Erythroblast (primary cell): ENCODE data around the gene ADPRM.
"Not testable (repeated sequence)": the region's sequence is repeated elsewhere in the genome, so short reads cannot be mapped to it uniquely, and the experiment has no call there.

Experiments used
- GATA1 ChIP-seq: IDR thresholded peaks from 2 replicates; pipeline ENCODE4 v1.6.1; 2011; ENCODE audit warnings: low read depth, mild to moderate bottlenecking, control low read depth, low read length, moderate library complexity
- POLR2A ChIP-seq: IDR thresholded peaks from 2 replicates; pipeline ENCODE4 v1.6.1; 2011; ENCODE audit warnings: mild to moderate bottlenecking, low read length

GRCh38 chr17:10730247-10730646 is 32.9 kb downstream of the ADPRM start:
- not testable (repeated sequence) for TF ChIP-seq POLR2A, GATA1
